Fibroblast of pulmonary artery (primary cell): ENCODE measurements around the gene PRRC2C.

Source experiments
- DNase-seq: peaks from one replicate; pipeline ENCODE4 v3.0.0-alpha.2; 2010; ENCODE audit warnings: low read depth
- H3K4me3 ChIP-seq: replicated peaks from 2 replicates; pipeline ENCODE4 v1.5.1; 2011; ENCODE audit warnings: low read depth, mild to moderate bottlenecking, control low read depth, low read length, moderate library complexity
- TF ChIP-seq, protein P1 (sequence below): IDR thresholded peaks from 2 replicates; pipeline ENCODE4 v1.5.1; 2011; ENCODE audit warnings: mild to moderate bottlenecking, control low read depth, low read length, inconsistent platforms; ENCODE audit errors: missing control alignments

PRRC2C gene

DNA sequence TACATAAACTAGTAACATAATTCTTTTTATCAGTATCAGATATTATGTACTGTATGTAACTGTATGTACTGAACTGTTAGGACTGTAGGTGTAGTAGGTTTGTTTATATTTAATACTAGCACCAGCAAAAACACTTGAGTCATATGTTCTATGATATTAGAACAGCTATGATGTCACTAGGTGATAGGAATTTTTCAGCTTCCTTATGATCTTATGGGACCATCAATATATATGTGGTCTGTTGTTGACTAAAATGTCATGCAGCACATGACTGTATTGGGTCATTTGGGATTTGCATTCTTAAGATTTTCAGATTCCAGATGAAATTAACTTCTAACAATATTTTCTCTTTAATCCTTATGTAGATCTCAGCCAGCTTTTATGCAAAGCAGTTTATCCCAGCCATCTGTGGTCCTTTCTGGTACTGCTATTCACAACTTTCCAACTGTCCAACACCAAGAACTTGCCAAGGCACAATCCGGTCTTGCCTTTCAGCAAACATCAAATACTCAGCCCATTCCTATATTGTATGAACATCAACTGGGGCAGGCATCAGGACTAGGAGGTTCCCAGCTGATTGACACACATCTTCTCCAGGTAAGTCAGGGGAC, 98.4 kb downstream of the PRRC2C start:
- H3K4me3 ChIP-seq, result no peak overlapping the region
- DNase-seq, result peak; percentile 11
- TF ChIP-seq, protein P1, sequence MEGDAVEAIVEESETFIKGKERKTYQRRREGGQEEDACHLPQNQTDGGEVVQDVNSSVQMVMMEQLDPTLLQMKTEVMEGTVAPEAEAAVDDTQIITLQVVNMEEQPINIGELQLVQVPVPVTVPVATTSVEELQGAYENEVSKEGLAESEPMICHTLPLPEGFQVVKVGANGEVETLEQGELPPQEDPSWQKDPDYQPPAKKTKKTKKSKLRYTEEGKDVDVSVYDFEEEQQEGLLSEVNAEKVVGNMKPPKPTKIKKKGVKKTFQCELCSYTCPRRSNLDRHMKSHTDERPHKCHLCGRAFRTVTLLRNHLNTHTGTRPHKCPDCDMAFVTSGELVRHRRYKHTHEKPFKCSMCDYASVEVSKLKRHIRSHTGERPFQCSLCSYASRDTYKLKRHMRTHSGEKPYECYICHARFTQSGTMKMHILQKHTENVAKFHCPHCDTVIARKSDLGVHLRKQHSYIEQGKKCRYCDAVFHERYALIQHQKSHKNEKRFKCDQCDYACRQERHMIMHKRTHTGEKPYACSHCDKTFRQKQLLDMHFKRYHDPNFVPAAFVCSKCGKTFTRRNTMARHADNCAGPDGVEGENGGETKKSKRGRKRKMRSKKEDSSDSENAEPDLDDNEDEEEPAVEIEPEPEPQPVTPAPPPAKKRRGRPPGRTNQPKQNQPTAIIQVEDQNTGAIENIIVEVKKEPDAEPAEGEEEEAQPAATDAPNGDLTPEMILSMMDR, result no peak

DNA sequence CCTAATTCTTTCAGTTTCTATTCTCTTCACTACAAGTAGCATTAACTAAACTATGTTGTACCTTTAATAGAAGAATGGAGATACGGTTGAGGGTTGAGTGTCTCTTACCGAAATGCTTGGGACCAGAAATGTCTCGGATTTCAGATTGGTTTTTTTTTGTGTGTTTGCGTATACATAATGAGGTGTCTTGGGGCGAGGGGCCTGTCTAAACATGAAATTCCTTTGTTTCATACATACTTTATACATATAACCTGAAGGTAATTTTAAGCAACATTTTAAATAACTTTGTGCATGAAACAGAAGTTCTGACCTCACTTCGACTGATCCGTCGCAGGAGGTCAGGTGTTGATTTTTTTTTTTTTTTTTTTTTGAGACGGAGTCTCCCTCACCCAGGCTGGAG, 100.4 kb downstream of the PRRC2C start:
- TF ChIP-seq, protein P1, result no peak
- no peak overlapping the region for H3K4me3 ChIP-seq

DNA sequence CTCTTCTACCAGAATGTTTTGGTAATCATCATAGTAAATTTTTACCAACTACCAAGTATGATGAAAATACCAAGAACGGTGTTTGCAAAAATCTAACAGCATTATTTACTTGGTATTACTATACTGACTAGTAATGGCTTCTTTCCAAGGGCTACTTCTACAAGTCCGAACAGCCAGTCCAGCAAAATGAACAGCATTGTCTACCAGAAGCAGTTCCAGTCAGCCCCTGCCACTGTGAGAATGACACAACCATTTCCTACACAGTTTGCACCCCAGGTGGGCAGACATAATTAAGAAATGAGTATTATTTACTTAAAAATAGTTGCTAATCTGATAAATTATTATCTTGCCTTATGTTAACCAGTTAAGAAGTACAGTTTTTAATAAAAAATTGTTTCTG, 102.9 kb downstream of the PRRC2C start:
- H3K4me3 ChIP-seq, result no peak overlapping the region
- no peak for DNase-seq
- TF ChIP-seq, protein P1, result no peak

More for the DNA sequence above, 100.4 kb downstream of the PRRC2C start:
- DNase-seq, result no peak

DNA sequence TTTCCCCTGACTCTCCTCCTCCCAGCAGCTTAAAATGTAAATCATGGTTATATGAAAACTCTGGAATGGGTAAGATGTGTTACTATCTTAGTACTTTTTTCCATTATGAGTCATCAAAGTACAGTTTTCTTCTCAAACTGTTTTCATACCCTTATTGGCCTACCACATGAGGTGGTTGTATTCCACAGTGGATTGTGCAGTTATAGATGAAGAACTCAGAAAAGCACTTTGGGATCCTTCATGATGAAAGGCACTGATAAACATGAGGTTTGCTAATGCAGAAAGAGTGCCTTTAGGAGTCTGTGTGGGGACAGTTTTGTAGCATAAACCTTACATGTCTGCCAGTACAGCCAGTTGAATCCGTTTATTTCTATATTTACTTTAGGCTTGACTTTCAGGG, 104.7 kb downstream of the PRRC2C start:
- TF ChIP-seq, protein P1, result no peak
- DNase-seq, result peak; percentile 29
- no peak overlapping the region for H3K4me3 ChIP-seq

DNA sequence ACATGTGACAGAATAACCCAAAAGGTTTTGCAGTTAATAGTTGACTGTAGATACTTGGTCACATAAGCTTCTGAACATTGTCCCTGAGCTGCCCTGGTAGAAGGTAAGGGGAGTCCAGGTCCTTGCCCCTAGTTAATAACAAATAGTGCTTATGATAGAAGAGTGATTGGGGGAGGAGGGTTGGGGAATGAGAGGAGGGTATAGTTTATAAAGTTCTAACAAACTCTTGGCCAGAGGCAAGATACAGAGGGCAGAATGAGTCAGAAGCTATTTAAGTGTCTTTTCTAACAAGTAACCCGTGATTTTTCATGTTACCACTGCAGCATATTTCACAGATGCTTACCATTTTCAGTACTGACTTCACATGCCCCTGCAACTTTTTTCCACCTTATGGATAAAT, 110.0 kb downstream of the PRRC2C start:
- DNase-seq, result peak; percentile 14
- no peak overlapping the region for H3K4me3 ChIP-seq
- TF ChIP-seq, protein P1, result no peak

DNA sequence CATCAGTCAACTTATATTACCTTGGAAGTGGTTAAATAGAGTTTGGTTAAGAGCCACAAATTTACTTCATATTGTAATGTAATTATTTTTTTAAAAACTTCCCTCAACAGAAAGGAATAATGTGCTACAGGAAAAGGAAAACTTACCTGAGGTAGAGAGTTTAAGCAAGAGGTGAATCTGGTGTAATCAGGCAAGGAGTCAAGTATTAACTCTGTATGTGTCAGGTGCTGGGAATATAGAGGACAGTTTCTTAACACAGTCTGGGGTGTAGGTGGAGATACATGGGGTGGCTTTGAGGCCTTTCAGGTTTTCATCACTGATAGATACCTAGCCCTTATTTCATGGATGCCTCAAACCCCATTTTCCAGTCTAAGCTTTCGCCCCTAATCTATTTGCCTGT, 110.8 kb downstream of the PRRC2C start:
- H3K4me3 ChIP-seq, result no peak overlapping the region
- TF ChIP-seq, protein P1, result no peak
- DNase-seq, result no peak

DNA sequence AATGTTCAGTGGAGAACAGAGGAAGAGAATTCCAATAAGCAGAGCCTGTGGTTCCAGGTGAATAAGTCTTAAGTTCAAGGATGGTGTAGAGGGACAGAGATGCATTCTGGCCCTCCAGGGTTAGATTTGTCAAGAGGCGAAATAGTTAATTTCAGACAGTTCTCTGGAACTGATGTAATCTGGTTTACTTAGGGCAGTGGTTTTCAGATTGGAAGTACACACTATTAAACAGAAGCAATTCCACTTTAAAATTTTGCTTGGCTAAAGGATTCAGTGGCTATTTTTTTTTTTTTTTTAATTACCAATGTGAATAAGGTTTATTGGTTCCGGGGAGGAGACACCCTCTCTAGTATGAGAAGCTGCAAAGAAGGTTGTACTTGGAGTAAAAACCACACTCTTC, 111.4 kb downstream of the PRRC2C start:
- DNase-seq, result no peak
- H3K4me3 ChIP-seq, result no peak overlapping the region
- TF ChIP-seq, protein P1, result no peak
